ENCODE measurements around the gene GNAO1.

GNAO1 gene

DNA sequence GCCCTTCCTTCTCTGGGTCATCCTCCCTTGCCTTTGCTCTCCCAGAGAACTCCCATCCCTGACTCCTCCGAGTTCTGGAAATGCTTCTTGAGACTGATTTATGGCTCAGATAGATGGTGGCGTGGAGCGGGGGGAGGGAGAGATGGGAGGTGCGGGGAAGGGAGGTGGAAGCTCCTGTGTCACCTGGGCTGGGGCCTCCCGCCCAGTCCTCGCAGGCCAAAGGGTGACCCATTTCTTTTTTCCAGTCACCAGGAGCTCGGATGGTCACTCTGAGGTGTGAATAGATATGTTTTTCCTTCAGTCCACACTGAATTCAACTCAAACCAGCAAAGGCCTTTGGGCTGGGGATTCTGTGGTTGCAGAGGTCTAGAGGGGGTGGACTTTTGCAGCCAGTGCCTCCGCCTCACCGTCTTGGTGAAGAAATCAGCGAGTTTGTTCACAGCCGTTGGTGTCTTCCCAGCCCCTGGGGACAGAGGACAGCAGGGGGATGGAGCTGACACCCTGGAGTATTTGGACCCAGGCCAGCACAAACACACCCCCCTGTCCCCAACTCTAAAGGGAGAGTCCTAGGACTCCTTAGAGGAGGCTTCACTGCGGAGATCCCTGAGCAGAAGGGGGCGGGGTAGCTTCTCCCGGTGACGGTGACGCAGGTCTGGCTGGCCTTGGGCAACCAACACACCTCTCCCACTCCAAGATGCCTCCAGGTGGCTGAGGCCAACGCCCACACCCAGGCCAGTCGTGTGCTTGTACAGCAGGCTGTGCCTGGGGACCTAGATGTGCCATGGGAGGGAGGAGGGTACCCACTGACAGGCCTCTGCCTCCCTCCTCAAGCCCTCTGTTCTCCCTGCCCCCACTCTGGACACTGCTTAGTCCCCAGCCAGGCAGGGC lies 153.5 kb downstream of the GNAO1 start:
- no peak for DNase-seq (ENCODE audit: low spot score)
- TF ChIP-seq, protein P1, sequence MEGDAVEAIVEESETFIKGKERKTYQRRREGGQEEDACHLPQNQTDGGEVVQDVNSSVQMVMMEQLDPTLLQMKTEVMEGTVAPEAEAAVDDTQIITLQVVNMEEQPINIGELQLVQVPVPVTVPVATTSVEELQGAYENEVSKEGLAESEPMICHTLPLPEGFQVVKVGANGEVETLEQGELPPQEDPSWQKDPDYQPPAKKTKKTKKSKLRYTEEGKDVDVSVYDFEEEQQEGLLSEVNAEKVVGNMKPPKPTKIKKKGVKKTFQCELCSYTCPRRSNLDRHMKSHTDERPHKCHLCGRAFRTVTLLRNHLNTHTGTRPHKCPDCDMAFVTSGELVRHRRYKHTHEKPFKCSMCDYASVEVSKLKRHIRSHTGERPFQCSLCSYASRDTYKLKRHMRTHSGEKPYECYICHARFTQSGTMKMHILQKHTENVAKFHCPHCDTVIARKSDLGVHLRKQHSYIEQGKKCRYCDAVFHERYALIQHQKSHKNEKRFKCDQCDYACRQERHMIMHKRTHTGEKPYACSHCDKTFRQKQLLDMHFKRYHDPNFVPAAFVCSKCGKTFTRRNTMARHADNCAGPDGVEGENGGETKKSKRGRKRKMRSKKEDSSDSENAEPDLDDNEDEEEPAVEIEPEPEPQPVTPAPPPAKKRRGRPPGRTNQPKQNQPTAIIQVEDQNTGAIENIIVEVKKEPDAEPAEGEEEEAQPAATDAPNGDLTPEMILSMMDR (IDR thresholded peaks at IDR 0.05; ENCODE audit: extremely low read depth, missing control alignments) = no peak

DNA sequence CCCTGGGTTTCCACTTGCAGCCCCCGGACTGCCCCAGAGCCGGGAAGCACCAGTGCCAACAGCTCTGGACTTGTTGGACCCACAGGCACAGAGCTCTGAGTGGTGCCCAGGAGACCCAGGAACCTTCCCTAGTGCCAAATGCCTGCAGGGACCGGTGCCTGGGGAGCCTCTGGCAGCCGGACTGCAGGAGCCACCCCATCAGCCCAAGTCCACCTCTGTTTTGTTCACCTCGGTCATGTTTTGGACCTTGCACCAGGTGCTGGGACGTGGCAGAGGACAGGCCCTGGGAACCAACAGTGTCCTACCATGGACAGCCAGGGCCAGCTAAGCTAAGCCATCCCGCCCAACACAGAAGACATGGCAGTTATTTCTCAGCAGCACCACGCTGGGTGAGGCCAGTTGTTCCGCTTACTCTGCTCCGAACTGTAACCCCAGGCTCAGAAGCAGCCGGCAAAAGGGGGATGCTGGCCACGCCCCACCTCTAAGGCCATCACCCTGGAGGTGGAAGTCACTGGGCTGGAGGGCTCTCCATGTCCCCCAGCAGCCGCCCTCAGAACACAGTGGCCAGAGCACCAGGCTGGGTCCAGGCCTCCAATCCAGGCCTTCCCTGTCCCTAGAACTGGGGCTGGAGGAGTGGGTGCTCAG lies 154.2 kb downstream of the GNAO1 start:
- DNase-seq (ENCODE audit: low spot score) = no peak
- TF ChIP-seq, protein P1 (IDR thresholded peaks at IDR 0.05; ENCODE audit: extremely low read depth, missing control alignments) = no peak

DNA sequence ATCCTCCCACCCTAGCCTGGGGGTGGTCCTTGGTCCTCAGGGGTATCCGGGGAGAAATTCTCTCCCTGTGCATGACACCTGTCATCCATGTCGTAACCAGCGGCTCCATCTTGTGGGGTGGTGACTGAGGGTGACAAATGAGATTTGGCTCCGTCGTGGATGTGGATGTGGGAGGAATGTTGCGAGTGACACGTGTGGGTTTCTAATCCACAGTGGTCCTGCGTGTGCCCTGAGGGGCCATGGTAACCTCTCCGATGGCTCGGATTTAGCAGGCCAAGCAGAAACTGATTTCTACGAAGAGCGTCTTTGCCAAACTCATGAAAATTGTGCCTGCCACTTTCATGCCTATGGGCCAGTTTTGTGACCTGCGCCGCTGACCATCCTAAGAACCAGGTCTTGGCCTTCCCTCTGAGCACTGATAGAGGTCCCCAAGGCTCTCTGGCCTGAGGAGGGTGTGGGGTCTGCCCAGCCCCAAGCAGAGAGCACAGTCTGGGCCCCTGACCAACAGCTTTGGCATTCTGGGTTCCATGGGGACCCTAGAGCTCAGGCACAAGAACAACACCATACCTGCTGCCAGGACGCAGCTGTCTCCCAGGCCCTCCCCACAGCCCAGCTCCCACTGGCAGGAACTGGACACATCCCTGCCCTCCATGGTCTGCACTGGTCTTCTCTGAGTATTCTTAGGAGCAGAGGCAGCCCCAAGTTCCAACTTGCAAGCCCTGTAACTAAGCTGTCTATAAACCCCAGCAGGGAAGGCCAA lies 155.0 kb downstream of the GNAO1 start:
- no peak for DNase-seq (ENCODE audit: low spot score)
- TF ChIP-seq, protein P1 (IDR thresholded peaks at IDR 0.05; ENCODE audit: extremely low read depth, missing control alignments) = no peak

DNA sequence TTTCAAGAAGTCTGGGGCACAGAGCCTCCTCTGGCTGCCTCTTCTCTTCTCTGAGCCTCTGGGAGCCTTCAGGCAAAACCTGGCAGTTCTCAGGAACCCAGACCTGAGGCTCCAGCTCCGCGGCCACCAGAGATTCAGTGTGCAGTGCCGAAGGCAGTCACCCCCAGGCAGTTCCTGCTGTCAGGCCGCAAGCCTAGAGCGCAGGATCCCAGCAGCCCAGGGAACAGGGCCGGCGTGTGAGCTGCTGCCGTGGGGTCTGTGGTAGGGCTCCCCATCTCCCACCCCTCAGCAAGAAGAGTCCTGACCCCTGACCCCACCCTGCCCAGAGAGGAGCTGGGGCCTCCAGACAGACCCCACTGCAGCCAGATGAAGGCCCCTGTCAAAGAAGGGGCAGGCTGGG lies 155.9 kb downstream of the GNAO1 start:
- TF ChIP-seq, protein P1 (IDR thresholded peaks at IDR 0.05; ENCODE audit: extremely low read depth, missing control alignments) = no peak

GRCh38 chr16:56347670-56348069 lies 156.4 kb downstream of the GNAO1 start:
- TF ChIP-seq, protein P1 (IDR thresholded peaks at IDR 0.05; ENCODE audit: extremely low read depth, missing control alignments) = no peak
- no peak for DNase-seq (ENCODE audit: low spot score)

More for the DNA sequence above, 155.9 kb downstream of the GNAO1 start:
- DNase-seq (ENCODE audit: low spot score) = no peak

- TF ChIP-seq, protein P1 (IDR thresholded peaks at IDR 0.05; ENCODE audit: extremely low read depth, missing control alignments) = no peak
Observed at GRCh38 chr16:56348168-56349085, 157.1 kb downstream of the GNAO1 start.

More at GRCh38 chr16:56348168-56349085, 157.1 kb downstream of the GNAO1 start:
- DNase-seq (ENCODE audit: low spot score) = no peak
